ENCODE data around the gene TPST1.
"Not testable (repeated sequence)": the region's sequence is repeated elsewhere in the genome, so short reads cannot be mapped to it uniquely, and the experiment has no call there.

The TPST1 gene

GRCh38 chr7:66296557-66296956 is 91.4 kb downstream of the TPST1 start:
- DNase-seq: no peak

GRCh38 chr7:66297579-66297978 is 92.4 kb downstream of the TPST1 start:
- DNase-seq: no peak

- DNase-seq: no peak
Observed at GRCh38 chr7:66301249-66301648, 96.1 kb downstream of the TPST1 start.

GRCh38 chr7:66301737-66302136 is 96.6 kb downstream of the TPST1 start:
- DNase-seq: no peak

GRCh38 chr7:66303454-66304155 is 98.5 kb downstream of the TPST1 start:
- DNase-seq: no peak

- DNase-seq: no peak
Observed at GRCh38 chr7:66304536-66304935, 99.4 kb downstream of the TPST1 start.

GRCh38 chr7:66306243-66306642 is 101.1 kb downstream of the TPST1 start:
- DNase-seq: no peak

GRCh38 chr7:66307591-66308215 is 102.6 kb downstream of the TPST1 start:
- DNase-seq: no peak

- no peak for DNase-seq
Observed at GRCh38 chr7:66308411-66308810, 103.3 kb downstream of the TPST1 start.

GRCh38 chr7:66310620-66311019 is 105.5 kb downstream of the TPST1 start:
- DNase-seq: no peak

- DNase-seq: no peak
Observed at GRCh38 chr7:66313886-66314568, 108.9 kb downstream of the TPST1 start.

- no peak for DNase-seq
Observed at GRCh38 chr7:66315192-66315591, 110.1 kb downstream of the TPST1 start.

GRCh38 chr7:66319407-66319979 is 114.4 kb downstream of the TPST1 start:
- no peak for DNase-seq

GRCh38 chr7:66321283-66321682 is 116.1 kb downstream of the TPST1 start:
- DNase-seq: no peak

- DNase-seq: no peak
Observed at GRCh38 chr7:66323114-66323796, 118.1 kb downstream of the TPST1 start.

GRCh38 chr7:66324985-66325384 is 119.9 kb downstream of the TPST1 start:
- DNase-seq: not testable (repeated sequence)

- DNase-seq: no peak
Observed at GRCh38 chr7:66326501-66327215, 121.5 kb downstream of the TPST1 start.

- no peak for DNase-seq
Observed at GRCh38 chr7:66330961-66331360, 125.8 kb downstream of the TPST1 start.

GRCh38 chr7:66331883-66332282 is 126.7 kb downstream of the TPST1 start:
- no peak for DNase-seq

- DNase-seq: no peak
Observed at GRCh38 chr7:66333443-66333842, 128.3 kb downstream of the TPST1 start.

GRCh38 chr7:66335318-66335717 is 130.2 kb downstream of the TPST1 start:
- DNase-seq: no peak

- DNase-seq: no peak
Observed at GRCh38 chr7:66336760-66337159, 131.6 kb downstream of the TPST1 start.

GRCh38 chr7:66339141-66339540 is 134.0 kb downstream of the TPST1 start:
- no peak for DNase-seq
